Activated CD4-positive, alpha-beta T cell treated with anti-CD3 and anti-CD28 coated beads for 36 hours (primary cell): ENCODE results near the gene CLDN5. TPM values are rescaled to one million over a fixed set of nuclear protein-coding genes. Genes with fewer than 3 reads are reported as not detected.

Experiments used
- ATAC-seq: fragments of 200-7000 bp; cut with Tn5 transposase; one replicate; pipeline ENCODE4 v1.10.0; 2021; ENCODE audit warnings: mild to moderate bottlenecking, moderate library complexity
- CTCF ChIA-PET: fragments of 350-600 bp; sonication (Branson Sonifier 250); formaldehyde crosslinking; loops from one replicate; lab custom pipeline; 2021; ENCODE audit warnings: antibody characterized with exemption; lab: Charles Lee
- POLR2A ChIA-PET: fragments of 350-600 bp; sonication (Branson Sonifier 250); formaldehyde crosslinking; loops from one replicate; lab custom pipeline; 2021; ENCODE audit warnings: antibody characterized with exemption, inconsistent platforms; lab: Charles Lee
- DNase-seq: peaks from one replicate; pipeline ENCODE4 v3.0.0-alpha.2; 2020
- H3K27ac Mint-ChIP-seq: one replicate; pipeline ENCODE4 v1.8.0; 2021; ENCODE audit warnings: mixed read lengths
- H3K27me3 Mint-ChIP-seq: one replicate; pipeline ENCODE4 v1.8.0; 2021; ENCODE audit warnings: mixed read lengths
- H3K36me3 Mint-ChIP-seq: one replicate; pipeline ENCODE4 v1.8.0; 2021; ENCODE audit warnings: low read depth, mixed read lengths
- H3K4me1 Mint-ChIP-seq: one replicate; pipeline ENCODE4 v1.8.0; 2021; ENCODE audit warnings: mixed read lengths
- H3K4me3 Mint-ChIP-seq: one replicate; pipeline ENCODE4 v1.8.0; 2021; ENCODE audit warnings: mild to moderate bottlenecking, moderate library complexity, mixed read lengths
- H3K9me3 Mint-ChIP-seq: one replicate; pipeline ENCODE4 v1.8.0; 2021; ENCODE audit warnings: low read depth, mixed read lengths
- intact Hi-C, 2 experiments: fragments of 100-400 bp; cut with DNase I in 1 of 2; cut with micrococcal nuclease in 1 of 2; formaldehyde crosslinking; loops; one replicate each; pipeline versions ENCODE4 v1.14.2 to v1.15.1; 2022 to 2024; cut with DNase I, micrococcal nuclease
- total RNA-seq, 2 experiments: library from RNA; stranded (reverse); gene quantifications; one replicate each; pipeline ENCODE4 v1.2.3, GENCODE V29; 2021

Gene CLDN5
- total RNA-seq, 2 experiments from 2014 or later, result not detected

DNA sequence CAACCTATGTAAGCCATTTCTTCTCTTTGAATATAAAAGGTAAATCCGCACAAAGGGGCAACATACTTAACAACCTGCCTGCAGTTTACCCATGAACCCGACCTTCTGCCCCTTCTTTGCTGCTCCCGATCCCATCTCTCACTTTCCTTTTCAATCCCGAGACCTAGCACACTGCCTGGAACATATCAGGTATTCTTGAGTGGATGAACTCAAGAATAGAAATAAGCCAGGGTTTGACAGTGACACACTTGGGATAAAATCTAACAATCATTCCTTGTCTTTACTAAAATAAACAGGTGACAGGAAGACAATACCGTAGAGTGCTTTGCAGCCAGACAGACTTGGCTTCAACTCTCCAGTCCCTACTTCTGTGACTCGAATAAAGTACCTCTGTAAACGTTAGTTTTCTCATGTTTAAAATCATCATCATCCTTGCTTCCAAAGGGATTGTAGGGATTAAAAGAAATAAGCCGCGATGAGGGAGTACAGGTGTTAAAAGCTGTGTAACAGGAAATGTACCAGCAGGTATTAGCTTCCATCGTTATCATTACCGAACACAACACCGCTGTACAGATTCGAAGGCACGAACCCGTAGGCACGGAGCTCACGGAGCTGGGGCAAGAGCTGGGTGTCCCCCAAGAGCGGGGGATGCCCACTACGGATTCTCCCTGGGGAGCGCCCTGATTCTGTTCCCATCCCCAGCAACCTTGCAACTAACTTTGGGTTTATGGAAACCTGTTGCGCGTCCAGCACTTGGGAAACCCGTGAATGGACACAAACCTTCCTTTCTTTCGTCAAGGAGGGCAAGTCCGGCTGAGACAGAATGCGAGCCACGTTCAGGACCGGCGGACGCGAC, 45.9 kb downstream of the CLDN5 start:
- H3K9me3 Mint-ChIP-seq, result no peaks in the 10 kb centered on the region
- CTCF ChIA-PET, result interaction anchor here (0.7 to 1.7 kb wide), 9 partner anchors 24 to 610 kb away, joined by 3 to 18 read pairs (median 3); partner anchors contain the start of genes ESS2 and HIRA
- H3K4me3 Mint-ChIP-seq, result peak overlapping the region; percentile 99
- intact Hi-C loops, result loop anchor here (2.0 to 5.0 kb wide), 4 partner anchors 186 to 356 kb away; partner anchors contain the start of genes CLTCL1 (in 1 of the 2), DGCR2 (in 1 of the 2) and SLC25A1 (in 1 of the 2)
- DNase-seq (peak; percentile 46), ATAC-seq (no peak)
- H3K27ac Mint-ChIP-seq, result peak overlapping the region; percentile 90
- peaks cover 37% of the 10 kb centered on the region for H3K4me1 Mint-ChIP-seq
- no peaks in the 10 kb centered on the region for H3K27me3 Mint-ChIP-seq
- H3K36me3 Mint-ChIP-seq, result peaks cover 42% of the 10 kb centered on the region
- POLR2A ChIA-PET, result interaction anchor here (0.7 to 1.6 kb wide), 5 partner anchors 9 to 568 kb away, joined by 3 to 4 read pairs (median 4); no protein-coding TSS in a partner anchor

DNA sequence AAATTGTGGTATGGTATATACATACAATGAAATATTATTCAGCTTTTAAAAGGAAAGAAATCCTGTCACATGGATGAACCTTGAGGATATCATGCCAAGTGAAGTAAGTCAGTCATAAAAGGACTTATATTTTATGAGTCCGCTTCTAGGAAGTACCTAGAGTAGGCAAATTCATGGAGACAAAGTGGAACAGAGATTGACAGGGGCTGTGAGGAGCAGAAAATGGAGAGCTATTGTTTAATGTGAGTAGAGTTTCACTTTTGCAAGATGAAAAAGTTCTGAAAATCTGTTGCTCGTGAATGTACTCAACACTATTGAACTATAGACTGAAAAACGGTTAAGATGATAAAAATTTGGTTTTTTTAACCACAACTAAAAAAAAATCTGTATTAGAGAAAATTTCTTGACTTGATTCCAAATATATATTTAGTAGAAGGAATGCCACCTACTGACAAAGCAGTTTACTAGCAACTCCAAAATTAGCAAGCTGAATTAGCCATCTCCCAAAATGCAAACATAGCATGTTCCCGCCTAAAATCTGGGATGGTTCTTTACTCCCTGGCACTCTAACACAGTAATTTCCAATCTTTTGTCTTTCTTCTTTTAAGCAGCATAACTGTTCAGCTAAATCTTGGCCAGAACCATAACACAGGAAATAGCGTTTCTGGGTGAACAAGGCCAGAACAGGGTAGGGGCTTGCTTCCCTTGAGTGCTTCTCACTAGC, 46.7 kb downstream of the CLDN5 start:
- H3K9me3 Mint-ChIP-seq, result no peaks in the 10 kb centered on the region
- ChIA-PET POLR2A (interaction anchor here (0.7 to 1.6 kb wide), 4 partner anchors 10 to 569 kb away, joined by 3 to 4 read pairs (median 4); no protein-coding TSS in a partner anchor), CTCF (interaction anchor here (0.6 to 1.7 kb wide), 9 partner anchors 10 to 610 kb away, joined by 3 to 18 read pairs (median 3); partner anchors contain the start of gene ESS2)
- H3K27me3 Mint-ChIP-seq, result no peaks in the 10 kb centered on the region
- intact Hi-C loops, result loop anchor here (2.0 to 5.0 kb wide), 4 partner anchors 185 to 355 kb away; partner anchors contain the start of genes CLTCL1 (in 1 of the 2), DGCR2 (in 1 of the 2) and SLC25A1 (in 1 of the 2)
- H3K27ac Mint-ChIP-seq, result peak overlapping the region; percentile 90
- ATAC-seq (no peak), DNase-seq (no peak)
- H3K4me1 Mint-ChIP-seq, result peaks cover 33% of the 10 kb centered on the region
- peaks cover 37% of the 10 kb centered on the region for H3K36me3 Mint-ChIP-seq
- peak overlapping the region; percentile 99 for H3K4me3 Mint-ChIP-seq

DNA sequence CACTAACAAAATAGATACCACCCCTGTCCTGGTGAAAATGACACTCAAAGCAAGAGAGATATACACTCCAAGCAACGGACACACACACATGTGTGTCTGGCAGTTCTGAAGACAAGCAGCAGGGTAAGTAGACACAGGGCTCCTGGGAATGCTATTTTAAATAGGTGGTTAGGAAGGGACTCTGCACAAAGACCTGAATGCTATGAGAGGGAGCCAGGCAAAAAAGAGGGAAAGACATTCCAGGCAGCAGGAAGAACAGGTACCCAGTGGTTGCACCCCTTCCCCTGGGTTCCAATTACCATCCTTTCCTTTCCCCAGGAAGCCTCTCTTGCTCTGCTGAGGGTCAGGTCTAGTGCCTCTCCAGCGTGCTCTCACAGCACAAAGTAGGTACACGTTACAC, 48.2 kb downstream of the CLDN5 start:
- H3K27ac Mint-ChIP-seq, result peak overlapping the region; percentile 2
- DNase-seq (no peak), ATAC-seq (no peak)
- peaks cover 39% of the 10 kb centered on the region for H3K36me3 Mint-ChIP-seq
- no peak overlapping the region for H3K4me3 Mint-ChIP-seq
- intact Hi-C loops, result loop anchor here in 1 of 2 experiments (5.0 kb wide), 2 partner anchors 184 to 354 kb away; partner anchors contain the start of genes CLTCL1 and DGCR2
- H3K27me3 Mint-ChIP-seq, result no peaks in the 10 kb centered on the region
- no peaks in the 10 kb centered on the region for H3K9me3 Mint-ChIP-seq
- ChIA-PET POLR2A (no interaction called here), CTCF (interaction anchor here (1.6 kb wide), 1 partner anchor 9 kb away, joined by 4 read pairs; no protein-coding TSS in a partner anchor)
- peaks cover 32% of the 10 kb centered on the region for H3K4me1 Mint-ChIP-seq

DNA sequence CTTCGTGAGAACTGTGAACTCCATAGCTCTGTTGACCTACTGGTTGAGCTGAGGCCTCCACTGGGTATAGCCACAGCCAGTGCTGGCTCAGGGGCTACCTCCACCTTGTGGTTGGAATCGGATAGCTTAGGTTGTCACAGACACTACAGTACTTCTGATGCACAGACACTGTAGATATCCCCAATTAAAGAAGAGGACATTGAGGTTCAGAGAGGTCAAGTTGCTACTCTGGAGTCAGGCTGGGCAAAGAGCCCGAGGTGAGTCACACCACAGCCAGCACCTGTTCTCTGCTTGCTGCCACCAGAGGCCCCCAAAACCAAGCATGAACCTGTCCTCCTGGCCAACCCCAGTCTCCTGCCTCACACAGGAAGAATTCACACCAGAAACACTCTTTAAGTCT, 50.6 kb downstream of the CLDN5 start:
- intact Hi-C loops, result no loop called here
- CTCF ChIA-PET, result interaction anchor here (1.1 to 1.6 kb wide), 3 partner anchors 11 to 329 kb away, joined by 4 to 7 read pairs (median 4); partner anchors contain the start of gene ESS2
- DNase-seq (peak; percentile 14), ATAC-seq (no peak)
- POLR2A ChIA-PET, result no interaction called here
- Mint-ChIP-seq H3K27ac (no peak overlapping the region), H3K36me3 (peaks cover 42% of the 10 kb centered on the region), H3K4me3 (no peak overlapping the region), H3K27me3 (no peaks in the 10 kb centered on the region), H3K4me1 (peaks cover 21% of the 10 kb centered on the region), H3K9me3 (no peaks in the 10 kb centered on the region)

Other genes with a start within 250 kb of the CLDN5 start
- gene CLTCL1, start 232.7 kb downstream of the CLDN5 start, total RNA-seq, result 1 to 10 TPM in 1 of 2 experiments, under 1 TPM in 1; 0.76 to 1.2 TPM
- 10 to 100 TPM; 25.5 to 31.2 TPM for gene HIRA, start 92.7 kb downstream of the CLDN5 start, total RNA-seq
- 10 to 100 TPM; 34.1 to 34.4 TPM for gene MRPL40, start 91.9 kb downstream of the CLDN5 start, total RNA-seq
- 10 to 100 TPM; 21.9 to 22.2 TPM for gene C22orf39, start 76.7 kb downstream of the CLDN5 start, total RNA-seq
- gene UFD1, start 45.2 kb downstream of the CLDN5 start, total RNA-seq, result 100 to 1,000 TPM in 1 of 2 experiments, 10 to 100 TPM in 1; 78.4 to 109 TPM
- 100 to 1,000 TPM; 103 to 111 TPM for gene CDC45, start 44.5 kb downstream of the CLDN5 start, total RNA-seq
- gene SEPTIN5, start 190.1 kb upstream of the CLDN5 start, total RNA-seq, result 1 to 10 TPM in 1 of 2 experiments, under 1 TPM in 1; 0.94 to 1.5 TPM
- not detected for gene GP1BB, start 199.1 kb upstream of the CLDN5 start, total RNA-seq
- gene TBX1, start 236.4 kb upstream of the CLDN5 start, total RNA-seq, result not detected